ENCODE data around the gene RNF214. TPM values are rescaled to one million over a fixed set of nuclear protein-coding genes. Genes with fewer than 3 reads are reported as not detected.

RNF214 gene
- total and polyA plus RNA-seq, 10 of the 15 experiments (the other 5 are each of a cell fraction or from before 2014, with no cell fraction given): 4.8 to 16.8 (median 10.5) TPM

DNA sequence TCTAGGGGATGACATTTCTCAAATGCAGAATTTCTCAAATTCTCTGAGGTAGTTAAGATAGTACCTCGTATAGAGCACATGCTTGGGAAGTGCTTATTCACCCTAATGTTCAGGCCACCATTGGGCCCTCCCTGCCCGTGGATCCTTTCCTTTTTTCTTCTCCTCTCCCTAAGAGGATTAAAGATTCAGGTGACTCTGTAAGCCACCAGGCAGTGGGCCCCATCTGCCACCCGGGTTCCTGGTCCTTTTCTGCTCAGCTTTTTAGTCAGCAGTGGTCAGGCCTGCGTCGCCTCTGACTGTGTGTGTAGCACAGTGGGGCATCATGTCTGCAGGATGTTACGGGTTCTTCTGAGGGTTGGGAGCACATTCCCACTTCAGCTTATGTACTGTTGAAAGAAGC, 102.4 kb downstream of the RNF214 start:
- H3K9ac ChIP-seq (ENCODE audit: control insufficient read depth, insufficient read depth, low read length): no peak overlapping the region
- SMC1A ChIA-PET (ENCODE audit: uncharacterized antibody, unreplicated experiment): interaction anchor here (1.3 kb wide), 1 partner anchor 11 kb away, joined by 5 read pairs; no protein-coding TSS in a partner anchor
- ATAC-seq (no peak), DNase-seq (ENCODE audit: low read depth, low spot score) (no peak), FAIRE-seq (no peak)
- BruUV-seq (replicated peaks): no TSS peak
- POLR2A ChIA-PET: no interaction called here
- 77% methylated on average over 6 of the region's 6 CpGs for WGBS (ENCODE audit: insufficient coverage, insufficient replicate concordance, low lambda C conversion rate, missing lambda C conversion rate)
- in situ Hi-C loops (cut with MboI) (no loop called here), intact Hi-C loops (cut with micrococcal nuclease; ENCODE audit: unreplicated experiment) (no loop called here)
- no peaks in the 10 kb centered on the region for H3K79me2 ChIP-seq (ENCODE audit: control insufficient read depth, insufficient read depth, low read length)
- no peak overlapping the region for H2AFZ ChIP-seq (ENCODE audit: control insufficient read depth, low read depth, low read length)
- no peaks in the 10 kb centered on the region; a peak in 1 of 4 replicates for H3K36me3 ChIP-seq (ENCODE audit: control insufficient read depth in 2 of 2, insufficient read depth in 2 of 2, low read length in 1 of 2)
- H4K20me1 ChIP-seq (ENCODE audit: control insufficient read depth, insufficient read depth): no peaks in the 10 kb centered on the region
- RAD21 ChIA-PET (ENCODE audit: unreplicated experiment): no interaction called here
- H3K4me2 ChIP-seq (ENCODE audit: control insufficient read depth, insufficient read depth): no peak overlapping the region
- H3K9me3 ChIP-seq (replicated peaks; ENCODE audit: control insufficient read depth, insufficient read depth, low read length): no peaks in the 10 kb centered on the region
- H3K4me3 ChIP-seq: no peak overlapping the region
- CTCF ChIA-PET: interaction anchor here (0.9 kb wide), 1 partner anchor 92 kb away, joined by 3 read pairs; no protein-coding TSS in a partner anchor
- no peak for TF ChIP-seq TCF7 (IDR thresholded peaks at IDR 0.05; ENCODE audit: borderline replicate concordance)
- no peak for TF ChIP-seq USF2 (IDR thresholded peaks at IDR 0.05; ENCODE audit: borderline replicate concordance, low read depth, low read length)
- TF ChIP-seq ZNF274 (IDR thresholded peaks at IDR 0.05; ENCODE audit: insufficient read depth, insufficient read length): no peak
- TF ChIP-seq, protein P1, sequence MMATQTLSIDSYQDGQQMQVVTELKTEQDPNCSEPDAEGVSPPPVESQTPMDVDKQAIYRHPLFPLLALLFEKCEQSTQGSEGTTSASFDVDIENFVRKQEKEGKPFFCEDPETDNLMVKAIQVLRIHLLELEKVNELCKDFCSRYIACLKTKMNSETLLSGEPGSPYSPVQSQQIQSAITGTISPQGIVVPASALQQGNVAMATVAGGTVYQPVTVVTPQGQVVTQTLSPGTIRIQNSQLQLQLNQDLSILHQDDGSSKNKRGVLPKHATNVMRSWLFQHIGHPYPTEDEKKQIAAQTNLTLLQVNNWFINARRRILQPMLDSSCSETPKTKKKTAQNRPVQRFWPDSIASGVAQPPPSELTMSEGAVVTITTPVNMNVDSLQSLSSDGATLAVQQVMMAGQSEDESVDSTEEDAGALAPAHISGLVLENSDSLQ (IDR thresholded peaks at IDR 0.05): no peak
- TF ChIP-seq TAF1 (IDR thresholded peaks at IDR 0.05; ENCODE audit: borderline replicate concordance, low read depth, low read length): no peak
- H3K4me1 ChIP-seq (ENCODE audit: control insufficient read depth, insufficient read depth, low read length): no peaks in the 10 kb centered on the region
- H3K27ac ChIP-seq (ENCODE audit: control insufficient read depth, insufficient read depth): no peak overlapping the region
- no peaks in the 10 kb centered on the region for H3K27me3 ChIP-seq (replicated peaks in 1 of 2; ENCODE audit: control insufficient read depth in 2 of 2, insufficient read depth in 2 of 2, low read length in 1 of 2)

DNA sequence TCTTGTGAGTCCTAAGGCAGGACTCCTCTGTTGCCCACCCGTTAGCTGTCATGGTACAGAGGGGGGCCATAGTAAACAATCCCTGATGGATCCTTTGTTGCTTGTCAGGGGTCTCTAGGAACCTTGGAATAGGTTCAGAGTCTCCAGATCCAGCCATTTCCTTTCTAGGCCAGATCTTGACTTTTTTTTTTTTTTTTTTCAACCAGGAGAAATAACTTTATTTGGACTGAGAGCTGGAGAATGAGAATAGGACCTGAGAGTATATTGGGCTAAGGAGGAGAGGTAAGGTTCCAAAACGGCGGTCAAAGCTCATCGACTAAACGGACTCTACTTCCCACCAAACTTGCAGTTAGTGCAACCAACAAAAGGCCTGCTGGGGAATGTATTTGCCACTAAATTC, 102.9 kb downstream of the RNF214 start:
- ATAC-seq (no peak), DNase-seq (ENCODE audit: low read depth, low spot score) (no peak), FAIRE-seq (no peak)
- H3K4me1 ChIP-seq (ENCODE audit: control insufficient read depth, insufficient read depth, low read length): no peaks in the 10 kb centered on the region
- no peak overlapping the region for H3K27ac ChIP-seq (ENCODE audit: control insufficient read depth, insufficient read depth)
- H3K36me3 ChIP-seq (ENCODE audit: control insufficient read depth in 2 of 2, insufficient read depth in 2 of 2, low read length in 1 of 2): no peaks in the 10 kb centered on the region; a peak in 1 of 4 replicates
- POLR2A ChIA-PET: no interaction called here
- H3K4me2 ChIP-seq (ENCODE audit: control insufficient read depth, insufficient read depth): no peak overlapping the region
- intact Hi-C loops (cut with micrococcal nuclease; ENCODE audit: unreplicated experiment) (no loop called here), in situ Hi-C loops (cut with MboI) (no loop called here)
- no peak overlapping the region for H2AFZ ChIP-seq (ENCODE audit: control insufficient read depth, low read depth, low read length)
- WGBS (ENCODE audit: insufficient coverage, insufficient replicate concordance, low lambda C conversion rate, missing lambda C conversion rate): 90% methylated on average over 5 of the region's 5 CpGs
- no peaks in the 10 kb centered on the region for H3K79me2 ChIP-seq (ENCODE audit: control insufficient read depth, insufficient read depth, low read length)
- H3K4me3 ChIP-seq: no peak overlapping the region
- no TSS peak for BruUV-seq (replicated peaks)
- RAD21 ChIA-PET (ENCODE audit: unreplicated experiment): no interaction called here
- SMC1A ChIA-PET (ENCODE audit: uncharacterized antibody, unreplicated experiment): interaction anchor here (0.6 to 1.3 kb wide), 3 partner anchors 9 to 34 kb away, joined by 3 to 5 read pairs (median 3); no protein-coding TSS in a partner anchor
- no peak overlapping the region for H3K9ac ChIP-seq (ENCODE audit: control insufficient read depth, insufficient read depth, low read length)
- no peaks in the 10 kb centered on the region for H3K27me3 ChIP-seq (replicated peaks in 1 of 2; ENCODE audit: control insufficient read depth in 2 of 2, insufficient read depth in 2 of 2, low read length in 1 of 2)
- no peaks in the 10 kb centered on the region for H4K20me1 ChIP-seq (ENCODE audit: control insufficient read depth, insufficient read depth)
- H3K9me3 ChIP-seq (replicated peaks; ENCODE audit: control insufficient read depth, insufficient read depth, low read length): no peaks in the 10 kb centered on the region
- CTCF ChIA-PET: interaction anchor here (0.9 kb wide), 1 partner anchor 92 kb away, joined by 3 read pairs; no protein-coding TSS in a partner anchor
- TF ChIP-seq, protein P2, sequence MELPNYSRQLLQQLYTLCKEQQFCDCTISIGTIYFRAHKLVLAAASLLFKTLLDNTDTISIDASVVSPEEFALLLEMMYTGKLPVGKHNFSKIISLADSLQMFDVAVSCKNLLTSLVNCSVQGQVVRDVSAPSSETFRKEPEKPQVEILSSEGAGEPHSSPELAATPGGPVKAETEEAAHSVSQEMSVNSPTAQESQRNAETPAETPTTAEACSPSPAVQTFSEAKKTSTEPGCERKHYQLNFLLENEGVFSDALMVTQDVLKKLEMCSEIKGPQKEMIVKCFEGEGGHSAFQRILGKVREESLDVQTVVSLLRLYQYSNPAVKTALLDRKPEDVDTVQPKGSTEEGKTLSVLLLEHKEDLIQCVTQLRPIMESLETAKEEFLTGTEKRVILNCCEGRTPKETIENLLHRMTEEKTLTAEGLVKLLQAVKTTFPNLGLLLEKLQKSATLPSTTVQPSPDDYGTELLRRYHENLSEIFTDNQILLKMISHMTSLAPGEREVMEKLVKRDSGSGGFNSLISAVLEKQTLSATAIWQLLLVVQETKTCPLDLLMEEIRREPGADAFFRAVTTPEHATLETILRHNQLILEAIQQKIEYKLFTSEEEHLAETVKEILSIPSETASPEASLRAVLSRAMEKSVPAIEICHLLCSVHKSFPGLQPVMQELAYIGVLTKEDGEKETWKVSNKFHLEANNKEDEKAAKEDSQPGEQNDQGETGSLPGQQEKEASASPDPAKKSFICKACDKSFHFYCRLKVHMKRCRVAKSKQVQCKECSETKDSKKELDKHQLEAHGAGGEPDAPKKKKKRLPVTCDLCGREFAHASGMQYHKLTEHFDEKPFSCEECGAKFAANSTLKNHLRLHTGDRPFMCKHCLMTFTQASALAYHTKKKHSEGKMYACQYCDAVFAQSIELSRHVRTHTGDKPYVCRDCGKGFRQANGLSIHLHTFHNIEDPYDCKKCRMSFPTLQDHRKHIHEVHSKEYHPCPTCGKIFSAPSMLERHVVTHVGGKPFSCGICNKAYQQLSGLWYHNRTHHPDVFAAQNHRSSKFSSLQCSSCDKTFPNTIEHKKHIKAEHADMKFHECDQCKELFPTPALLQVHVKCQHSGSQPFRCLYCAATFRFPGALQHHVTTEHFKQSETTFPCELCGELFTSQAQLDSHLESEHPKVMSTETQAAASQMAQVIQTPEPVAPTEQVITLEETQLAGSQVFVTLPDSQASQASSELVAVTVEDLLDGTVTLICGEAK (IDR thresholded peaks at IDR 0.05; ENCODE audit: borderline replicate concordance): peak; percentile 49
- TF ChIP-seq, protein P3, sequence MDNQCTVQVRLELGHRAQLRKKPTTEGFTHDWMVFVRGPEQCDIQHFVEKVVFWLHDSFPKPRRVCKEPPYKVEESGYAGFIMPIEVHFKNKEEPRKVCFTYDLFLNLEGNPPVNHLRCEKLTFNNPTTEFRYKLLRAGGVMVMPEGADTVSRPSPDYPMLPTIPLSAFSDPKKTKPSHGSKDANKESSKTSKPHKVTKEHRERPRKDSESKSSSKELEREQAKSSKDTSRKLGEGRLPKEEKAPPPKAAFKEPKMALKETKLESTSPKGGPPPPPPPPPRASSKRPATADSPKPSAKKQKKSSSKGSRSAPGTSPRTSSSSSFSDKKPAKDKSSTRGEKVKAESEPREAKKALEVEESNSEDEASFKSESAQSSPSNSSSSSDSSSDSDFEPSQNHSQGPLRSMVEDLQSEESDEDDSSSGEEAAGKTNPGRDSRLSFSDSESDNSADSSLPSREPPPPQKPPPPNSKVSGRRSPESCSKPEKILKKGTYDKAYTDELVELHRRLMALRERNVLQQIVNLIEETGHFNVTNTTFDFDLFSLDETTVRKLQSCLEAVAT (IDR thresholded peaks at IDR 0.05): no peak
